RPMI8226 (cell line): ENCODE measurements around the gene DAAM2.

Source experiments
- DNase-seq: peaks from one replicate; pipeline ENCODE4 v3.0.0-alpha.2; 2015

The DAAM2 gene

DNA sequence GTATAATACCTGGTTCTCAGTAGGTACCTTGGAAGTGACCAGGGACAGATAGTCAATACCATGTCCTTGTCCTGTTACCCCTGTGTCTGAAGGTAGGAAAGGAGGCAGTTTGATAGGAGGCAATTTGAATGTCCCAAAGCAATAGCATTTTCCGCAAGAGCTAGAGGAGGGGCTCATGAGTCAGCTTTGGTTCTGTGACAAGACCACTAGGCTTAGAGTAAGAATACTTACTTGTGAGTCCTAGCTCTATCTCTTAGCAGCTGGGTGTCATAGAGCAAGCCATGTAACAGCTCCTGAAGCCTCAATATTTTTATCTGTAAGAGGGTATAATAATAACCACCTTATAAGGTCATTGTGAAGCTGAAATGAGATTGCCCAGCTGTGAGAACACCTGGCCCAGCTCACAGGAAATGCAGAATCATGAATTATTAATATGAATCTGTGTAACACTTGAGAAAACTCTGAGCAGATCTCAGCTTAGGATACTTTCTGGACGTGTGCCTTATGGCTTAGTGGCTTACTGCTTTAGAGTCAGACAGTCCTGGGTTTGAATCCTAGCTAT lies 58.6 kb downstream of the DAAM2 start:
- peak; percentile 15 for DNase-seq

DNA sequence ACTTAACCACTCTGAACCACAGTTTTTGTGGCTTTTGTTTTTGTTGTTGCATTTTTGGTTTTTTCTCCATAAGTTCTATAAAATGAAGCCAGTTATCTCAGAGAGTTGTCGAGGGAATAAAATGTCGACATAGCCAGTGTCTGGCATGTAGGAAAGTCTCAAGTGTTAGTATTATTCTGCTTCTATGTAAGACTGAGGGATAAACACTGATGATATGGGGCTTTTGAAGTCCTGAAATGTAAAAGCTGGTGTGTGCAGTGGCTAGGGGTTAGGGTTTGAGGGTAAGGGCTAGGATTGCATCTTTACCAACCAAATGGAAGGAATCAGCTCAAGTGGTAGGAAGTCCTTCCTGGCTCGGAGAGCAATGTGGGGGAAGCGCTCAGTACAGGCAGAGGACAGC lies 59.2 kb downstream of the DAAM2 start:
- no peak for DNase-seq

DNA sequence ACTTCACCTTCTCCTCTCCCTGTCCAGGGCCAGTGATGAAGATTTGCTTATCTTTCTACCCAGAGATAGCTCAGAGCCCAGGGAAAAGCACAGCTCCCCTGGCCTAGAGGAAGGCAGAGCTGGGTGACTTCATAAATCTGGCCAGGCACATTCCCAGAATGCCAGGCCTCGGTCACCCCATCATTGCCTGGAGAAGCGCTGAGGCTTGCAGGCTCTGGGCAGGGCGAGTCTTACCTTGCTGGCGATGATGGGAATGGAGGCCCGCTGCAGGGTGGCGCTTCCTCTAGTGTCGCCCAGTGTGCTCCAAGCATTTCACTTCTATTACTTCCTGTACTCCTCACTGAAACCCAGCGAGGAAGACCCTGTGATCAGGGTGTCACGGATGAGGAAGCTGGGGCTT lies 60.1 kb downstream of the DAAM2 start:
- no peak for DNase-seq

DNA sequence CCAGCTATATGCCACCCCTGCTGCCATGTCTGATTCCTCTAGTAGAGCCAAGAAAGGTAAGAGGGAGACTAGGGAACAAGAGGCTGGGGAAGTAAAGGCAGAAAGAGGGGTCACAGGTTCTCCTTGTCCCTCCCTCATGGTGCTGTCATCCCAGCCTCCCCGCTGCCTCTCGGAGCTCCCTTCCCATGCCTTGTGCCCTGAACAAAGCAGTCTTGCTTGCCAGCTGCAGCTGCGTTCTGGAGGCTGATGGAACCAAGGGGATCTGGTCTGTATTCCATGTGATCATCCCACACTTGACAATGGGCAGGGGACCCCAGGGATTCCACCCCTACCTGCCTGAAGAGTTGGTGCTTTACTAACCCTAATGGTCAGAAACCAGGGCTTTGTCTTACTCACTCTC lies 61.4 kb downstream of the DAAM2 start:
- DNase-seq: no peak

DNA sequence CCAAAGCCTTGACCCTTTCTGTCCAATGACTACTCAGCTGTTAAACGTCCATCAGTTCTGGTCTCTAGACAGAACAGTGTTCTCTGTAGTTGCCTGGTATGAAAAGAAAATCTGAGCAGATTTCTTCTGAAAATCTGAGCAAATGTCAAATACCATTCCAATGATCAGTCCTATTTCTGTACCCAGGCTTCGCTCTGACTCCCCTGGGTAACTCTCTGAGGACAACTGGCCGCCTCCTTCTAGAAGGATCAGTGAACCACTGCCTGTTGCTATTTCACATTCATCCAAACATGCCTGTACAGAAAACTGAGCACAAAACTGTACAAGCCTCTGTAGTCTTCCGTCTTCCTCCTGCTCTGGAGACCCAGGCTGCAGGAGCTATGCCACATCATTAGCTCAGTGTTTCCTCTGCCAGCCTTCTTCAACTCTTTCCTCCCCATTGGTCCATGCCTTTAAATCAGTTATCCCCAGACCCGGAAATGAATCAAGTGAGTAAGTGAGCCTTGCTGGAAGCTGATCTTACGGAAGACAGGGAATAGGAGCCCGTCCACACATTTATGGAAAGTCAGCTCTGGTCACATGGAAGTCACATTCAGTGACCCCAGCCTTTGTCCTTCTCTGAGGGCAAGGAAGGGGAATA lies 63.3 kb downstream of the DAAM2 start:
- DNase-seq: no peak

DNA sequence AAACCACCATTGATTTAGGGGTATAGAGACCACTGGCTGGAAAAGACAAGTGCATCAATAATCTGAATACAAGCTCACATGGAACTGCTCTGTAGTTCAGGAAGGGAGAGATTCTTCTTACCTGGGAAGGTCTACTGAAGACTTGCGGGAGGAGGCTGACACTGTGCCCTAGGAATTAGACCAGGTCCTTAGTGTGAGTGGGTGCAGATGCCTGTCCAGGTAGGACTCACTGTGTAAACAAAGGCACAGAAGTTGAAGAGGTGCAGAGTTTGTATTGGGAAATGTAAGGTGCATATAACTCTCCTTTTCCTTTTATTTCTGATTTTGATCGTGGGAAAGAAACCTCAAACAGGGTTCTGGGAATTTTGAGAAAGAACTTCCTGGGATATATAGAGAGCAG lies 66.8 kb downstream of the DAAM2 start:
- DNase-seq: no peak

DNA sequence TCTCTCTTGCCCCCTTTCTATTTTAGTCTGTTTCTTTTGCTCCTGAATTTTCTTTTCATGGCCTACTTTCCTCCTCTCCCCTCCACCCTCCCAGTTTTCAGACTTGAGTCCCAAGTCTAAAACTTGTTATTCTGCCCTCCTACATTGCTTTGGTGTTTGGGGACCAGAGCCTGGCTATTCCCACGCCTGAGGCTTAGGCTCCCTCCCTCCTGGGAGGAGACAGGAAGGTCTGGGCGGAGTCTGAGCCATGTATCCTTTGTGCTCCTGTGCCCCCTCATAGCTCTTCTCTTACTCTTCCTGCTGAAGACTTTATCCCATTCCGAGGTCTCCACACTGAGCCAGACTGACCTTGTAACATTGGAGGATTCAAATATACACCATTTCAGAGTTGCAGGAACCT lies 69.5 kb downstream of the DAAM2 start:
- DNase-seq: no peak

DNA sequence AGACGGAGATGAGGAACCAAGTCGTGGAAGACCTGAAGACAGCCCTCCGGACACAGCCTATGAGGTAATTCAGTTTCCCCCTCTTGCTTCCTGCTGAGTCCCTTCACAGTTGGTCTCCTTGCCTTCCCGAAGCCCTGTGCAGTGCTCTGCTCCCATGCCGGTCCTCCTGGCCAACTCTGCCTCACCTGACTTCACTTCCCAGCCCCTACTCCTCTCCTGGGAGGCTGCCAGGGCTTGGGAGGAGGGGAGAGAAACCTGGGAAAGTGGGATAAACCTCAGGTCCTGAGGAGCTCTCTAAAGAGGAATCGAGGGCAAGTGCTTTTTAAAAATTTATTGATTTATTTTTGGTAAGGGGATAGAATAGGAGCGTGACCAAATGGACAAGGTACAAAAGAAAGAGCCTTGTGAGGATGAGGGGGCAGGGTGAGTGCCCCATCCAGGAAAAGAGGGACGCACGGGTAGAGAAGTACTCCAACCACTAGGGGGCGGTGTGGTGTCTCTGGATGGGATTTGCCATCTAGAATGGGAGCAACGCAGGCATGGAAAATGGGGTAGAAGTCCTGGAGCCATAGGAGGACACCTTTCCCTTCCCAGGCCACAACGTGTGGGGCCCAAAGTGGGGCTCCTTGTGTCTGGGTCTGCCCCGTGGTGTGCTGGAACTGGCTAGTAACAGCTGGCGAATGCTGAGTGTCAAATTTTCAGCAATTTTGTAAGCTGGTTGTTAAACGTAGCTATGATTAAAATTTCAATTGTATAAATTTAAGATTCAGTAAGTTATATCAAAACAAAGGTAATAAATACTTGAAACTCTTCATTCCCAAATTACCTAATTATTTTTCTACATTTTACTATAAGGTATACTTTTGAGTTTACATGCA lies 73.1 kb downstream of the DAAM2 start:
- DNase-seq: peak; percentile 47

DNA sequence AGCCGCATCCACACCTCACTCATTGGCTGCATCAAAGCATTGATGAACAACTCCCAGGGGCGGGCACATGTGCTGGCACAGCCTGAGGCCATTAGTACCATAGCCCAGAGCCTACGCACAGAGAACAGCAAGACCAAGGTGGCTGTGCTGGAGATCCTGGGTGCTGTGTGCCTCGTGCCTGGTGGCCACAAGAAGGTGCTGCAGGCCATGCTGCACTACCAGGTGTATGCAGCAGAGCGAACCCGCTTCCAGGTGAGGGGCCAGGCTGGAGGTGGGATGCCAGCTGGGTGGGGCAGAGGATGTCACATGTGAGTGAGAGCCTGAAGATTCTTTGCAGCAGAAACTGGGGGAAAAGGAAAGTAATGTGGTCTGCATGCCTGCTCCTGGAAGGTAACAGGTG lies 75.4 kb downstream of the DAAM2 start:
- DNase-seq: no peak

DNA sequence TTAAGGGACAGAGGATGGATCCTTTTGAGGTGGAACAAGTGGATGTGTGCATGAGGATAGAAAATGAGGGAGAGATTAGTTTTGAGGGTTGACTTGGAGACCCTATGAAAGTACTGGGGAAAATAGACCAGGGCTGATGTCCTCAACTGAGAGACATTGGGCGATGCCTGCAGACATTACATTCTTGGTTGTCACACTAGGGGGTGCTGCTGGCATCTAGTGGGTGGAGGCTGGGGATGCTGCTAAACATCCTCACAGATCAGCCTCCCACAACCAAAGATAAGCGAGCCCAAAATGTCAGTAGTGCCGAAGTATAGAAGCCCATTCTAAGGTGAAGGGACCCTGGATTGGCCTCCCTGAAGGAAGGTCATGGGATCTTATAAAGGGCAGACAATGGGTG lies 78.8 kb downstream of the DAAM2 start:
- DNase-seq: no peak

DNA sequence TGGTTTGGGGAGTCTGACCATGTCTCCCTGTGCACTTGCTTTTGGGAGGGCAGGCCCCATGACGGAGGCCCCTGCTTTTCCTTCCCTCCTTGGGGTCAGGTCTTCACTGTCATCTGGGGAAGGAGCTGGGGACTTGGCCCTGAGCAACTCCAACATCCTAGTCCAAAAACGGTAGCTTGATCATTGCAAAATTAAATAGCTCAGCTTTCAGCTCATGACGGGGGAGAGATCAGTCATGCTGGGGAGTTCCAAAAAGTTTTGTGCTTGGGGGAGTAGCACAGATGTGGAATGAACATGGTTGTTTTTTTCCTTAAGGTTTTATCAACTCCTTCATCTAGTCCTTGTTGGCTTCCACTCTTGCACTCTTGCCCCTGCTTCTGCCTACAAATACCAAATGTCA lies 81.3 kb downstream of the DAAM2 start:
- no peak for DNase-seq

DNA sequence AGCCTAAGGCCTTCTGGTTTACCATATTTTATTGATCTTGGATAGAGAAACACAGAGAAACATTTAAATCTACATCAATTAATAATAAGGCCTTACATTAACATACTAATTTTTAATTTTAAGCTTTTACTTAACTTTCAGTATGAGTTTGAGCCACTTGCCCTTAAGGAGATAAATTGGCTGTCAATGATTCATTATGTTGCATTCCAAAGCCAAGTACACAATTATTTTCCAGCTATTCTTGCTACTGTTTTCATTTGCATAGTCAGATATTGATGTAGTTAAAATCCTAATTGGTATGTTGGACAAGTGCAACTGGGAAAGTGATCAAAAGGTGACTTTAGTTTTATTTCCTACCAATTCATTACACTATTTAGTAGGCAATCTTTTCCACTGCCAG lies 83.9 kb downstream of the DAAM2 start:
- no peak for DNase-seq

DNA sequence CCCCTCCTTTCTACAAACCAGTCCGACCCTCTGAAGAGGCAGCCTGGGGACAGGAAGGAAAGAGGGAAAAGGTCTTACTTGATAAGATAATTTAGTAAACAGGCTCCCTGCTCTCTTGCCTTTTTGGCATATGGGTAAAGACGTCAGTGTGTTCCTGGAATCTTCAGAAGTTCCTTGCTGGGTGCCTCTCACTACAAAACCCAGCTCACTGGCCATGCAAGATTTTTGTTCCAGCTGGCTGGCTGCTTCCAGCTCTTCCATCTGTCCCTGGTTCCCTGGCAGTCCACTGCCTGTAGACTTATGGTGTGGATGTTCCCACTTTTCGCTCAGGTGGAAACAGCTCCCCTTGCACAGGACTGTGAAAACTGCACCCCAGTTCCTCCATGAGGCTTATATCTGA lies 84.7 kb downstream of the DAAM2 start:
- DNase-seq: no peak

DNA sequence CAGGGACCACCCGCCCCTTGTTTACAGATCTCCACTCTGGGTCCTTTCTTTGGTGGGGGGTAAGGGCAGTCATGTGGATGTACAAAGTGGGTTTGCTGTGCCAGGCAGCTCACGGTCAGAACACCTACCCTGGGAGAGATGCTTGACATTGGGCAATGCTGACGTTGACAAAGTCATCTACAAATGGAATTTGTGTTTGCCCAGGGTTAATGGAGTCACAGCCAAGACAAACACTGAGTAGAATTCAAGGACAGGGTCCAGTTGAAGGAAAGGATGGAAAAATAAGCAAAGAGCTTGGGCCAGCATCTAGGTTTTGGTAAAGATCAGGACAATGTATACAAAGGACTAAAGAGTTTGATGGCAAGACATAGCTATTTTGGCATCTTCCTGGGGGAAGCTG lies 87.4 kb downstream of the DAAM2 start:
- DNase-seq: no peak

DNA sequence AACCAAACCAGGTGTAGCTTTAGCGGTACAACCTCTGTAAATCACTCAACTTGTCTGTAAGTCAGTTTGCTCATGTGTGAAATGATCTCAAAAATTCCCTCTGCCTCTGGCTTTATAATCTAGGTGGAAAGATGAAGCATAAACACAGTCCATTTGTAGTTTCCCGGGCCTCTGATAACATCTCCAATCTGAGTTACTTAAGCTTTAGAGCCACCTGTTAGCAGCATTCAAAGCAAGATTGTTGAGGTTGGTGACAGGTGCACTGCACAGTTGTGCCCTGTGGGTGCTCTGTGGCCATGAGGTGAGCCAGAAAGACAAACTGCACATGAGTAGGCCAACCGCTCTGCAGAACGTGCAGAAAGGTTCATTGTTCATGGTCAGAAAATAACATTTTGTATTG lies 88.4 kb downstream of the DAAM2 start:
- no peak for DNase-seq

DNA sequence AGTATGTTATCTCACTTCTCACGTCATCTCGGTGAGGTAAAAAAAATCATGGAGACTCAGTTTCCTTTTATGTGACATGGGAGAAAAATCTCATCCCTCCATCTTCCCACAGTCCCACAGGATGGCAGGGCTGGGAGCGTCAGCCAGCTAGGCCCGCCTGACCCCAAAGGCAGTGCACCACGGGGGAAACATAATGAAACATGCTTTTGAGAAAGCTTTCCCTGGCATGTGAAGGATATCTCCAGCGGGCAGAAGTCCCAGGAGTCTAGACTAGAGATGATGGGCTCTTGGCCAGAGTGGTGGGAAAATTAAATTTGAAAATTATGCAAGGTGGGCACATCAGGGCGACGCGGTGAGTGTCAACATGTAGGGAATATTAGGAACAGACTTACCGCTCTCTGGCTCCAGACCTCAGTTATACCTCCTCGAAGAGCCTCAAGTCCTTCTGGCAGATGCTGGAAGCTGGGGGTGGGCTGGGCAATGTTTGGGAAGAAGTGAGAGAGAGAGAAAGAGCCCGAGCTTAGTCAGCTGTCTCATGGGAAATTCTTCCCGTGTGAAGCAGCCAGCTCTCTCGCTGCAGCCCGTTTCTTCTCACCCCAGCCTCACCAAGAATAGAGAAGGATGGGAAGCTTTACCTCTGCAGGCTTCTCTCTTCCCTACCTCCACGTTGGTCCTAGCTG lies 89.8 kb downstream of the DAAM2 start:
- no peak for DNase-seq

DNA sequence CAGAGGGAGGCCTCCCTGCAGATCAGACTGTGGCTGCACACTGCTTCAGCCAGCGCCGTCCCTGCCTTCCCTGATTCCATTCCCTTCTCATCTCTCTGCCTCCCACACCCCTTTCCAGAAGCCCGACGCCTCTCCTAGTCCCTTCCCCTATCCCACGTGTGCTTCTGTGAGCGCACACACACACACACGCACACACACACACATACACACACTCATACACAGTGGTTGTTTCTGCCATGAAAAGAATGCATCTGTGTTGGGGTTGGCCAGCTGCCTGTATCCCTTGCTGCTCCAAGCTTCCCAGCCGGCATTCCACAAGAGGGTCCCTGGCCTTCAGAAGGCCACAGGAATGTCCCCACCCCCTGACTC lies 90.3 kb downstream of the DAAM2 start:
- no peak for DNase-seq

DNA sequence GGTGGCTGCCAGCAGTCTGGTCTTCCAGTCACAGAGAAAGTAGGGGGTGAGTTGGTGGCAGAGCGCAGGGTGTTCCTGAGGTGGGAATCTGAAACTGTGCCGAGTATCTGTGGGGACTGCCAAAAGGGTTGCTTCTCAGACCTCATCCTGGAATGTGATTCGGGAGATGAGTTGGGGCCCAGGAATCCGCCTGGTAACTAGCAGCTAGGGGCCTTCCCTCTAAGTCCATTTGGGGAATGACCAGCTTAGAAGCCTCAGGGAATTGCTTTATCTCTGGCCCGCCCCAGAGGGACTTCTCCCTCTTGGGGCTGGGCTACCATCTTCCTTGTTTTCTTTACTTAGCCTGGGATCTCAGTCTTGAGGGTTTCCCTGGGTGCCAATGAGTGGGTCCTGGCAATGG lies 92.5 kb downstream of the DAAM2 start:
- DNase-seq: no peak

DNA sequence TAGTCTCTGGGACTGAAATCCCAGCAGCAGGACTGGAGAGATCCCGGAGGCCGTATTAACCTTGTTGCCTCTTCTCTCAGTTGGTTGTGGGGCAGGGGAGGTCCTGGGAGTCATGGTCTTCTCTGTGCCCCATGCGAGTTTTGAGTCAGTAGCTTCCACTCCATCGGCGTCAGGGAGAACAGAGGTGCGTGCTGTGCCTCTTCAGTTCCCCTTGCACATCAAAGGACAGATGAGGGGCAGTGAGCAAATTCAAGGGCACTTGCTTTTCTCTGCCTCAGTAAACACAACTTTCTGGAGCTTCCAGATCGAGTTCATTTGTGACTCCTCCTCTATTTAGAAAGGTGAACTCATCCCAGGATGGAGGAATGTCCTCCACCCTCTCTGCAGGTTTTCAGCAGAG lies 93.5 kb downstream of the DAAM2 start:
- DNase-seq: no peak

DNA sequence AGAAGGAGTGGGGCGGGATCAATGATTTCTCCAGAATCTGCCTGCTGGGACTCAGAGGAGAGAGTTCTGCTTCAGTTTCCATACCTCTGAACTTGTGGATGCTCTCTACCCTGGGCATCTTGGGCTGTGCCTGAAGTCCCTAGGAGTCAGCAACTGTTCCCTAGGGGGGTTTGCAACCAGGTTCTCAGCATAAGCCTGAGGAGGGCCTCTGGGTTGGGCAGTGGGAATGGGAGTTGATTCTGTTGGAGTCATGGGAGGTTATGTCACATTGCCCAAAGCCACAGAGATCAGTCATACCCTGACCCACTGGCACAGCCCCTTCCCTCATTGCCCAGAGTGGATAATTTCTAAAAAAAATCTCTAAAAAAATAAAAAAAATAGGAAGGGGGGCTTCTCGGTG lies 94.7 kb downstream of the DAAM2 start:
- no peak for DNase-seq

DNA sequence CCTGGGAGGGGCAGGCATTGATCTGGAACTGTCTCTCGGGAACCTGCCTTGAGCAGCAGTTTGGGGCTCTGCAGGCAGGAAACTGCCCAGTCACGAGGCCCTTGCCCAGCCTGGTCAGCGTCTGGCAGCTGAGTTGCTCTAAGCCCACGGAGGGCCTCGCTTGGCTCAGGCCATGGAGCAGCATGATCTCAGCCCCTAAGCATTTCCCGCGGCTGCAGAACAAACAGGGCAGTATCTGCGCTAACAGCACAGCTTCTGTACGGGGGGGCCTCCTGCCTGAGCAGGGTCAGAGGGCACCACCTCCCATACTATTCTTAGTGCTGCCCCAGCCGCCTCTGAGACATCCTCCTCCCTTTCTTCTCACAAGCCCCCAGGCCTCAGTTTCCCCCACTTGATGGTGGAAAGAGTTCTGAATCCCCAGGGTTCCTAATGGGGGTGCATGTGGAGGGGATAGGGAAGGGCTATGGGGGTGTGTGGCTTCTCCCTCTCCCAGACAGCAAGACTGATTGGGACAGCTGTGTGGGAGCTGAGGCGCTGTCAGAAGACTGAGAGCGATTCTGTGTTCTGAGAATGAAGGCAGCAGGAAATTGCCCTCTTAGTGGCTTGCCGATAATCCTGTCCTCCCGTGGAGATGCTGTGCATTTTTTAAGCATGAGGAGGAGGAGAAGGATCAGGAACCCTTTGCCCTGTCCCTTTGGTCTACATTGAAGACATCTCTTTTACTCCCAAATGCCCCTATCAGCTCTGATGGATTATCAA lies 95.7 kb downstream of the DAAM2 start:
- DNase-seq: no peak

DNA sequence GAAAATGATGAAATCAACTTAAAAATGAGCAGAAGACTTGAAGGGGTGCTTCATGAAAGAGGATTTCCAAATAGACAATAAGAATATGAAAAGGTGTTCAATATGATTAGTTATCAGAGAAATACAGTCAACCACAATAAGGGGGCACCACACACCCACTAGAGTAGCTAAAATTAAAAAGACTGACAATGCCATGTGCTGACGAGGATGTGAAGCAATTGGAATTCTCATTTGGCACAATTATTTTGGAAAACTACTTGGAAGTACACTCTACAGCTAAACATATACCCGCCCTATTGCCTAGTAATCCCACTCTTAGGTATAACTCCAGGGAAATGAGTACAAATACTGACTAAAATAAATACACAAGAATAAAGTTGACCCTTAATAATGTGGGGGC lies 97.1 kb downstream of the DAAM2 start:
- DNase-seq: no peak

DNA sequence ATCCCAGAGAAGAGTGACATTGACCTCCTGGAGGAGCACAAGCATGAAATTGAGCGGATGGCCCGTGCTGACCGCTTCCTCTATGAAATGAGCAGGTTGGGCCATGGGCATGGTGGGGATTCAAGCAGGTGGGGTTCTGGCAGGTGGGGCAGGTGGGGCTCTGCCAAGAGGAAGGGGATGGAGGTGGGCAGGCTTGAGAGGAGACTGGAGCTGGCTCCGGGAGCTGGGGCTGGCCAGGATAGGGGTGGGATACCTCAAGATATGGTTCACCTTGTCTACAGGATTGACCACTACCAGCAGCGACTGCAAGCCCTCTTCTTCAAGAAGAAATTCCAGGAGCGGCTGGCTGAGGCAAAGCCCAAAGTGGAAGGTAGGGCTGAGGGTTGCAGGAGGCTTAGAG lies 99.2 kb downstream of the DAAM2 start:
- DNase-seq: no peak
